Liver (tissue), 3 donors: Measurements from ENCODE around the gene GFOD2.

Source experiments
- CTCF ChIP-seq: fragments of 150-350 bp; IDR thresholded peaks from 2 replicates; pipeline ENCODE4 v1.5.1; 2017; ENCODE audit warnings: improper control_type of control experiment, low read depth, low read length; ENCODE audit not compliant: missing input control
- RAD21 ChIP-seq, 2 donors: IDR thresholded peaks; 2 replicates each; pipeline ENCODE4 v1.6.1; 2016; ENCODE audit warnings: antibody characterized with exemption in 2 of 2, mild to moderate bottlenecking in 2 of 2
- REST ChIP-seq: IDR thresholded peaks from 2 replicates; pipeline ENCODE4 v1.6.1; 2016; ENCODE audit warnings: antibody characterized with exemption, mild to moderate bottlenecking
- RXRA ChIP-seq, 2 donors: IDR thresholded peaks; 2 replicates each; pipeline ENCODE4 v1.6.1; 2017 to 2018; ENCODE audit warnings: antibody characterized with exemption in 2 of 2, mild to moderate bottlenecking in 1 of 2
- donor health status: healthy.
- donor health status: healthy.

- TF ChIP-seq CTCF (no peak), RAD21 (IDR thresholded peaks at IDR 0.05) (no peak), REST (no peak), RXRA (IDR thresholded peaks at IDR 0.05) (no peak)
Observed at GRCh38 chr16:67736858-67737257, 17.7 kb upstream of the GFOD2 start.
